GM18951 (cell line): ENCODE results near the gene KPTN.

ENCODE experiments used
- POLR2A ChIP-seq: IDR thresholded peaks from 4 replicates; pipeline ENCODE4 v1.6.1; 2011; ENCODE audit warnings: mild to moderate bottlenecking; ENCODE audit not compliant: insufficient read length, insufficient read depth; ENCODE audit errors: extremely low read depth
- in situ Hi-C: fragments of 300-500 bp; cut with MboI; formaldehyde crosslinking; loops from one replicate; pipeline ENCODE4 v1.12.0; 2022; ENCODE audit warnings: low sequenced_read_pairs, mixed read lengths, inconsistent platforms; ENCODE audit not compliant: unreplicated experiment

Gene KPTN

GRCh38 chr19:47476438-47476972 lies 7.5 kb downstream of the KPTN start:
- TF ChIP-seq POLR2A, result no peak
- in situ Hi-C loops, result no loop called here

- no peak for TF ChIP-seq POLR2A
- in situ Hi-C loops, result no loop called here
These were observed 8.6 kb downstream of the KPTN start for GRCh38 chr19:47475465-47475864.

GRCh38 chr19:47473336-47473735 lies 10.7 kb downstream of the KPTN start:
- in situ Hi-C loops, result no loop called here
- no peak for TF ChIP-seq POLR2A

GRCh38 chr19:47471733-47472457 lies 12.1 kb downstream of the KPTN start, which contains the start of gene SLC8A2:
SLC8A2 (minus strand) TSS chr19:47471893; CDS start chr19:47466403, 5,490 bp downstream.
- TF ChIP-seq POLR2A, result no peak
- in situ Hi-C loops, result no loop called here

- in situ Hi-C loops, result no loop called here
- TF ChIP-seq POLR2A, result no peak
These were observed 12.7 kb downstream of the KPTN start for GRCh38 chr19:47471381-47471732.

GRCh38 chr19:47470447-47471195 lies 13.4 kb downstream of the KPTN start:
- TF ChIP-seq POLR2A, result no peak
- in situ Hi-C loops, result no loop called here

- in situ Hi-C loops, result no loop called here
- TF ChIP-seq POLR2A, result no peak
These were observed 14.3 kb downstream of the KPTN start for GRCh38 chr19:47469719-47470118.

- in situ Hi-C loops, result no loop called here
- no peak for TF ChIP-seq POLR2A
These were observed 14.7 kb downstream of the KPTN start for GRCh38 chr19:47469363-47469700.

- in situ Hi-C loops, result no loop called here
- no peak for TF ChIP-seq POLR2A
These were observed 16.1 kb downstream of the KPTN start for GRCh38 chr19:47467914-47468313.

GRCh38 chr19:47465957-47466356 lies 18.1 kb downstream of the KPTN start:
- in situ Hi-C loops, result no loop called here
- TF ChIP-seq POLR2A, result no peak

GRCh38 chr19:47464675-47465419 lies 19.2 kb downstream of the KPTN start:
- in situ Hi-C loops, result no loop called here
- no peak for TF ChIP-seq POLR2A

GRCh38 chr19:47461876-47462275 lies 22.1 kb downstream of the KPTN start:
- no peak for TF ChIP-seq POLR2A

GRCh38 chr19:47459477-47459876 lies 24.5 kb downstream of the KPTN start:
- in situ Hi-C loops, result no loop called here
- TF ChIP-seq POLR2A, result no peak

More at GRCh38 chr19:47461876-47462275, 22.1 kb downstream of the KPTN start:
- in situ Hi-C loops, result no loop called here
